NCI-H526 treated with DMSO at 0.1 percent for 48 hours (cell line): ENCODE measurements around the gene SRMS.
A peak's percentile ranks its signal among the peaks of the same experiment; 100 is the strongest.

Source experiments
- DNase-seq: peaks from one replicate; lab custom pipeline; 2025; lab: John Stamatoyannopoulos, UW

Gene SRMS

DNA sequence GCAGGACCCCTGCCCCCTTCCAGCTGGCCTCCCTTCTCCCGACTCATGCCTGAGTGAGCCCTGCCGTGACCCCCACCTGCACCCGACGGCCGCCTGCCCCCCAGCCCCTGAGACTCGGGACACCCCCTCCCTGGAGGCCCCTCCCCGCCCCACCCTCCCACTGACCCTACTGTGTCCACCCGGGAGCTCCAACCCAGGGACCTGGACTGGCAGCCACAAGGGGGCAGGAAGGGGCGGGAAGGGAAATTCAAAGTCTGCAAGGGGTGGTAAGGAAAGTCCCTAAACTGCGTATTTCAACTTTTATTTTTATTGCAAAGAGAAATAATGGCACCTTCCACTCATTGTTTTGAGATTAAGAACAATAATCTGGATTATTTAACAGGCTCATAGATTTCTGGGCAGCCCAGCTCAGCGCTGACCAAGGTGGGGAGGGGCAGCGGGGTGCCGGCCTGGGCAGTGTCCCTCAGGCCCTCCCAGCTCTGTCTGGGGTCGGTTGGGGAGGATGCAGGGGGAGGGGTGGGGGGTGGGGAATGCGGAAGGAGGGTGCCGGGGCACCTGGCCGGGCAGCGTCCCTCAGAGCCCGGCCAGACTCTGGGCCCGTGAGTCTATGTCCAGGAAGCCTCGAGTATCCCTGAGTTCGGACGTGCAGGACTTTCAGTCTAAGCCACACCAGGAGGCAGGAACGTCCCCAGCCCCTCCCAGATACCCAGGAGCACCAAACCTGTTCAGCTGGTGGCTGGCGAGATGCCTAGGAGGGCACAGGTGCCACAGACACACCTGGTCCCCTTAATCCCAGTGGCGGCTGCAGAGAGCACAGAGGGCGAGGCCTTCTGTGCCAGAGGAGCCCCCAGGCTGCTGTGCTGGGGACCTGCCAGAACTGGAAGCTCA lies 9.1 kb downstream of the SRMS start:
- no peak for DNase-seq

GRCh38 chr20:63537525-63538203 lies 9.9 kb downstream of the SRMS start:
- peak; percentile 68 for DNase-seq

GRCh38 chr20:63536997-63537524 lies 10.5 kb downstream of the SRMS start, which contains the start of gene PTK6:
TSS of gene PTK6 (minus strand) at chr20:63537376. CDS start at chr20:63537314, 62 bp downstream.
- DNase-seq, result no peak

GRCh38 chr20:63536241-63536977 lies 11.1 kb downstream of the SRMS start:
- no peak for DNase-seq

GRCh38 chr20:63534831-63535651 lies 12.5 kb downstream of the SRMS start:
- peak; percentile 23 for DNase-seq

GRCh38 chr20:63534427-63534830 lies 13.1 kb downstream of the SRMS start:
- DNase-seq, result no peak

DNA sequence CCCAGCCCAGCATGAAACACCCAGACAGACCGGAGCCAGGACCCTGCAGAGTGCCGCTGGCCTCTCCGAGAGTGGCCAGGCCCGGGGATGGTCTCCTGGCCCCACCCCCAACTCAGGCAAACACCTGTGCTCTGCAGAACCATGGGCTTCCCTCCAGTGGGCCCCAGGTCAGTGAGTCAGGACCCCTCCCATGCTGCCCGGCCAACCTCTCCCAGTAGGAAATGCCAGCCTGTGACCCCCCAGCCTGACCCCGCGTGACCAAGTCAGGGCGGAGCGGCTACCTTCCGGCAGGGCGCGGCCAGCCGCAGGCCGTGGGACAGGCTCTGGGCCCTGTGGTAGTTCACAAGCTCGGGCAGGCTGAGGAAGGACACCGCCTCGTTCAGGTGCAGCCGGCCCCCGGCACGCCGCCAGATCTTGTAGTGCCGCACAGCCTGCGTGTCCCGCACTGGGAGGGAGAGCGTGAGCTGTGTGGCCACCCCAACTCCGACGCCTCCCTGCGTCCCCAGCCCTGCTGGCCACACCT lies 13.6 kb downstream of the SRMS start:
- DNase-seq, result no peak

DNA sequence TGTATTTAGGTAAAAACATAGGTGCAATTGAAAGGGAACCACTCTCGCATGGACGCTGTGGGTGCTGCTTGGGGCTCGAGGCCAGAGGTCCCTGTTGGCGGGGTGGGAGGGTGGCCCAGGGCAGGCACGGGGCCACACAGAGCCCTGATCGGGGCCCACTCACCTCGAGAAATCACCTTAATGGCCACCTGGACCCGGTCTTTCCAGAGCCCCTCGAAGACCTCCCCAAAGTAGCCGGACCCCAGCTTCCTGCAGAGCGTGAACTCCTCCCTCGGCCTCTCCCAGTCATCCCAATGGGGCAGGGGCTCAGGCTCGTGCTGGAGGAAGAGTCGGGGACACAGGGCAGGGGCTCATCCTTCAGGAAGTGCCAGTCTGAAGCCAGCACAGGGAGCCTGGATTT lies 14.2 kb downstream of the SRMS start:
- no peak for DNase-seq

DNA sequence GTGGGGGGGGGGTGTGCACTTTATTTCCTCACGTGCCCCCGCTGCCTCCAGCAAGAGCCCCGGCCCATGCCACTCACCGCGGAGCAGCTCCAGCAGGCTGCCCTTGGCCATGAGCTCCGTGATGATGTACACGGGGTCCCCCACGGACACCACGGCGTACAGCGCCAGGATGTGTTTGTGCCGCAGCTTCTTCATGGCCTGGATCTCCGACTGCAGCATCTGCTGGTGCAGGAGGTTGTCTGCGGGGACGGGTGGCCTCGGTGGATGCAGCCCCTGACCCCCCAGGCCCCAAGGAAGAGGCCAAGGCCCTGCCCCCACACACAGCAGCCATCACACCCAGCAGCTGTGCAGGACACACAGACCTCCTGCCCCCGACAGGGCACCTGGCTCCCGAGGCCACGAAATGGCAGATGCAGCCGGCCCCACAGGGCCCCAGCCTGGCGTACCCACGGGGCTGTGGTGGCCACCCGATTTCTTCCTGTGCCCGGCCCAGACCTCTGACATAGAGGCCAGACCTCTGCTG lies 15.0 kb downstream of the SRMS start:
- no peak for DNase-seq

DNA sequence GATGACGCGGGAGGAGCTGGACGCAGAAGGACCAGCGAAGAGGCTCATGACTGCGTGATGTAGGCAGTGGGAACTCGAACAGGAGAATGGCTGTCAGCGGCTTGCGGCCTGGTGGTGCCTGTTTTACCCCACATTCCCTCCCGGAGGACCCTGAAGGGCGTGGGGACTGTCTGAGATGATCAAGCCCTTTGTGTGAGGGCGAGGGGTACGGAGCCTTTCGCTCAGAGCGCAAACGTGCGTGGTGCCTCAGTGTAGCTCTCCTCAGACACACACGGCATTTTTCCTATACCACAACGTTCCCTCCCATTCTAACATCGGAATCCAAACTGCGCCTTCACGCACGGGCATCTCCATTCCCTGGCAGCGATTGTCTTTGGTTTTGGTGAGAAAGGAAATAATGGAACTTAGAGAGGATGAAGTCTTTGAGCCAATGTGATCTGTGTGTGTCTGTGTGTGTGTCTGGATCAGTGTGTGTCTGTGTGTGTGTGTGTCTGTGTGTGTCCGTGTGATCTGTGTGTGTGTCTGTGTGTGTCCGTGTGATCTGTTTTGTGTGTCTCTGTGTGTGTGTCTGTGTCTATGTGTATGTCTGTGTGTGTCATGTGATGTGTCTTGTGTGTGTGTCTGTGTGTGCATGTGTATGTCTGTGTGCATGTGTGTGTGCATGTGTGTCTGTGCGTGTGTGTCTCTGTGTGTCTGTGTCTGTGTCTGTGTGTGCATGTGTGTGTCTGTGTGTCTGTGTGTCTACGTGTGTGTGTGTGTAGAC lies 15.7 kb downstream of the SRMS start:
- no peak for DNase-seq

DNA sequence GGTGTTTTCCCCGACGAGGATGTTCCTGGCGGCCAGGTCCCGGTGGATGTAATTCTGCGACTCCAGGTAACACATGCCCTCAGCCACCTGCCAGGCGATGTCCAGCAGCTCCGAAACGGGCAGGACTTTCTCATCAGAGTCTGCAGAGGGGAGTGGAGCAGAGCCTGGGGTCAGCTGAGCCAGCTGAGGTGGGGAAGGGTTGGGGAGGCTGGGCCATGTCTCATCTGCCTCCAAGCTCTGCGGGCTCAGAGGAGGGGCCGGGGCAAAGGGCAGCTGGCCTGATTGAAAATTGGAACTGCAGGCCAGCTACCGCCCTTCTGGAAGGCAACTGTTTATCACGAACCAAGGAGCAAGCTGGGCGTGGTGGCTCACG lies 16.8 kb downstream of the SRMS start:
- DNase-seq, result no peak

GRCh38 chr20:63529861-63530787 lies 17.4 kb downstream of the SRMS start:
- DNase-seq, result no peak

DNA sequence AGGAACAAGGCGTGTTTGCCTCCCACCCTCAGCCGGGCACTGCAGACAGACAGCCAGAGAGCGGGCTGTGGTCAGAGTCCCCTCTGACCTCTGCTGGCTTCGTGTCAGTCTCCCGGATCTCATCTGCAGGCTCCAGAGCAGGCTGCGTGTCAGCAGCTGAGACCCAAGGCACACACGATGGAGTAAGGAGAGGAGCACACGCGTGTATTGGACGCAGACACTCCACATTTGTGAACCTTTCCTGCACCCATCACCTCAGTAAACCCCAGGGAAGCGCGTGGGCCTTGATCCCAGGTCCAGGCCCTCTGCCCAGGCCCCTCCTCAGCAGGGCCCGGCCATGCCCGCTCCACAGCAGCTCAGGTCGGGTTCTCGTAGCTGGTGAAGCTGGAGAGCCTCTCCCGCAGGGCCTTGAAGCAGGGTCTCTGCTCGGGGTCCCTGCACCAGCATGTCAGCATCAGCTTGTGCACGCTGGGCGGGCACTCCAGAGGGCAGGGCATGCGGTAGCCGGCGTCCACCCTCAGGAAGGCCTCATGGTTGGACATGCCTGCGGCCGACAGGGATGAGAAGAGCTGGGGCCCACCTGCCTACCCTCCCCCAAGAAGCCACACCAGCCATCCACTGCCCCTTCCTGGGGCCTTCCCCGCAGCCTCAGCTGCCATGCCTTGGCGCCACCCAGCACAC lies 18.2 kb downstream of the SRMS start:
- no peak for DNase-seq

DNA sequence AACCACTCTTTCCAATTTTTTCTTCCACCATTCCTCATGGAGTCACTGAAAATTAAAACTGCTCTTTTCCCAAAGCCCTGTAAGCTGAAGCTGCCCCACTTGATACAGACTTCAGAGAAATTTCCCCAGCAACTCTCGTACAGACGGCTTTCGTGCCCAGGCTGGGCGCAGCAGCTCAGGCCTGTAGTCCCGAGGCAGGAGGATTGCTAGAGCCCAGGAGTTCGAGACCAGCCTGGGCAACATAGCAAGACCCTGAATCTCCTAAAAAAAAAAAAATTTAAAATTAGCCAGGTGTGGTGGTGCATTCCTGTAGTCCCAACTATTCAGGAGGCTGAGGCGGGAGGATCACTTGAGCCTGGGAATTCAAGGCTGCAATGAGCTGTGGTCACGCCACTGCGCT lies 20.4 kb downstream of the SRMS start:
- DNase-seq, result no peak

DNA sequence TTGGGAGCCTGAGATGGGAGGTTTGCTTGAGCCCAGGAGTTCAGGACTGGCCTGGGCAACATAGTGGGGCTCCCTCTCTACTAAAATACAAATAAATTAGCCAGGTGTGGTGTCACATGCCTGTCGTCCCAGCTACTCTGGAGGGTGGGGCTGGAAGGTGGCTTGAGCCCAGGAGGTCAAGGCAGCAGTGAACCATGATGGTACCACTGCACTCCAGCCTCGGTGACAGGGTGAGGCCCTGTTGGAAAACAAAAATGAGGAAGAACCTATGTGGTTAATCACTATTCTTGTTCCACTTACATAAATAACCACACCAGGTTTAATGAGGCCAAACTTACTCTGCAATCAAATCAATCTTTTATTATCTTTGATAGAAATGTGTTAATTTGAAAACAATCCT lies 21.6 kb downstream of the SRMS start:
- DNase-seq, result no peak

GRCh38 chr20:63525185-63525584 lies 22.4 kb downstream of the SRMS start:
- DNase-seq, result no peak

DNA sequence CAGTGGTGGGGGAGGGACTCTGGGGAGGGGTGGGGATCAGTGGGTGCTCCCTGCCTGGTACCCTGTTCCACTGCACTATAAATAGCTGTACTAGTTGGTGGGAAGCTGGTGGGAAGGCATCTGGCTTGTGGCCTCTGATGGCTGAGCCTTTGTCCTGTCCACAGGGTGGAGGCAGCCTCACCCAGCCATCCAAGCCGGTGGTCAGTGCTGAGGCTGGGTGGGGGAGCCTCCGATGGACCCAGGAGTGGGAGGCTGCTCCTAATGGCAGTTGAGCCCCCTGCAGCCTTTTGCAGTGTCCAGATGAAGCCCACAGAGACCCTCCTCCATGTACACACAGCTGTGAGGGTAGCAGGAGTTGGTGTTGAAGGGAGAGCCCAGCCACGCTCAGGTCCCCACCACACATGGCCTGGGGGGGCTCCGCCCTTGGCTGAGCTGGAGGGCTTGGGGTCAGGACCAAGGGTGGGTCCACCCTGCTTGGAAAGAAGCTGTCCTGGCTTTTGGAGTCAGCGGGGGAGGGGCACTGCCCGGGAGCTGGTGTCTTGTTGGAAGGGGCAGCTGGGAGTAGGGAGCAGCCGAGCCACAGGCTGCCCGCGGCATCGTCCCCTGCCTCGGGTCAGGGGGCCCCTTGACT lies 24.5 kb downstream of the SRMS start:
- no peak for DNase-seq
